HepG2 (cell line): ENCODE results near the gene ITGAV. TPM values are rescaled to one million over a fixed set of nuclear protein-coding genes. Genes with fewer than 3 reads are reported as not detected.

Source experiments
- BATF2 ChIP-seq: sonication (generic); formaldehyde crosslinking; IDR thresholded peaks from 2 replicates; pipeline ENCODE4 v1.8.0; 2022; ENCODE audit warnings: mild to moderate bottlenecking, missing genetic modification reagents, moderate library complexity
- CSRNP2 ChIP-seq: sonication (generic); formaldehyde crosslinking; conservative IDR thresholded peaks from 2 replicates; pipeline ENCODE4 v1.8.0; 2022; ENCODE audit warnings: low read depth, missing genetic modification reagents
- EP300 ChIP-seq, 3 experiments: sonication (generic) in 1 of 3; formaldehyde crosslinking in 1 of 3; IDR thresholded peaks; 2 replicates each; pipeline versions ENCODE4 v1.5.1 to v1.6.1; 2011 to 2020; ENCODE audit warnings: low read depth in 2 of 3, low read length in 2 of 3, borderline replicate concordance in 1 of 3, improper control_type of control experiment in 1 of 3, mild to moderate bottlenecking in 1 of 3, missing genetic modification reagents in 1 of 3, moderate library complexity in 1 of 3
- HDAC1 ChIP-seq: sonication (generic); formaldehyde crosslinking; IDR thresholded peaks from 2 replicates; pipeline ENCODE4 v1.5.1; 2020; ENCODE audit warnings: mild to moderate bottlenecking, missing genetic modification reagents
- MATR3 ChIP-seq: sonication (generic); formaldehyde crosslinking; IDR thresholded peaks from 2 replicates; pipeline ENCODE4 v1.4.0; 2020; ENCODE audit warnings: missing genetic modification reagents
- NR2F6 ChIP-seq, 2 experiments: IDR thresholded peaks; 2 replicates each; pipeline ENCODE4 v1.6.1; 2016; ENCODE audit warnings: antibody characterized with exemption in 1 of 2, mild to moderate bottlenecking in 1 of 2
- PATZ1 ChIP-seq: sonication (generic); formaldehyde crosslinking; IDR thresholded peaks from 2 replicates; pipeline ENCODE4 v1.4.0; 2020; ENCODE audit warnings: missing genetic modification reagents
- SOX6 ChIP-seq, 2 experiments: fragments of 450-650 bp in 1 of 2; sonication (generic) in 1 of 2; formaldehyde crosslinking in 1 of 2; IDR thresholded peaks; 2 replicates each; pipeline versions ENCODE4 v1.4.0 to v1.6.1; 2017 to 2020; ENCODE audit warnings: antibody characterized with exemption in 1 of 2, mild to moderate bottlenecking in 1 of 2, missing genetic modification reagents in 1 of 2
- SRSF1 ChIP-seq: fragments of 200-400 bp; formaldehyde crosslinking; optimal IDR thresholded peaks from 2 replicates; pipeline ENCODE3; 2017; ENCODE audit warnings: mild to moderate bottlenecking, low read depth, low read length, moderate library complexity
- ZNF10 ChIP-seq: sonication (generic); formaldehyde crosslinking; IDR thresholded peaks from 2 replicates; pipeline ENCODE4 v1.4.0; 2020; ENCODE audit warnings: mild to moderate bottlenecking, low read depth, missing genetic modification reagents, borderline replicate concordance
- ZNF263 ChIP-seq: sonication (generic); formaldehyde crosslinking; IDR thresholded peaks from 2 replicates; pipeline ENCODE4 v1.4.0; 2020; ENCODE audit warnings: missing genetic modification reagents
- ZNF30 ChIP-seq: sonication (generic); formaldehyde crosslinking; IDR thresholded peaks from 2 replicates; pipeline ENCODE4 v1.5.0; 2020; ENCODE audit warnings: mild to moderate bottlenecking, missing genetic modification reagents
- ZNF382 ChIP-seq: sonication (generic); formaldehyde crosslinking; IDR thresholded peaks from 2 replicates; pipeline ENCODE4 v1.5.0; 2020; ENCODE audit warnings: missing genetic modification reagents, mild to moderate bottlenecking, borderline replicate concordance
- ZNF513 ChIP-seq: sonication (generic); formaldehyde crosslinking; conservative IDR thresholded peaks from 2 replicates; pipeline ENCODE4 v1.5.0; 2020; ENCODE audit warnings: missing genetic modification reagents
- polyA plus RNA-seq, 8 experiments: library from polyadenylated mRNA; depleted of rRNA in 3 of 8; stranded (reverse) in 7 of 8; unstranded in 1 of 8; fragments of >200 nt; fragmentation: Illumina TruSeq in 4 of 8; extraction: Trizol in 4 of 8; gene quantifications; 2 replicates each; pipeline versions ENCODE4 v1.2.1 to v1.2.3, GENCODE V29; 2011 to 2016; ENCODE audit warnings: low read depth in 4 of 8, missing spikeins in 1 of 8, mixed read lengths in 1 of 8; ENCODE audit not compliant: insufficient read depth in 1 of 8
- total RNA-seq, 5 experiments: library from RNA; depleted of rRNA; stranded (reverse); fragments of >200 nt; fragmentation: Illumina TruSeq; extraction: Trizol; gene quantifications; 2 replicates each; pipeline ENCODE4 v1.2.3, GENCODE V29; 2016; ENCODE audit warnings: low read depth in 1 of 5

ITGAV gene
- total and polyA plus RNA-seq, 2 of the 13 experiments (the other 11 are each of a cell fraction or from before 2014, with no cell fraction given), result 59.1 to 60.4 TPM

GRCh38 chr2:186561467-186562208 is 28.2 kb upstream of the ITGAV start (continued):
- TF ChIP-seq ZNF30 (CRISPR knock-in tag) (no peak), ZNF263 (CRISPR knock-in tag) (no peak), NR2F6 (IDR thresholded peaks at IDR 0.05) (no peak), NR2F6 (CRISPR knock-in tag; IDR thresholded peaks at IDR 0.05) (no peak; the same call in 1 of the 2 replicates), MATR3 (CRISPR knock-in tag) (no peak), ZNF10 (CRISPR knock-in tag) (no peak), HDAC1 (CRISPR knock-in tag) (no peak), EP300 (IDR thresholded peaks at IDR 0.05; ENCODE audit: low read depth in 2 of 2, low read length in 2 of 2) (0 out of 4 replicates have a peak, but pooled peaks of 1 of the 2 experiments have one; percentile 4), EP300 (CRISPR knock-in tag; IDR thresholded peaks at IDR 0.05; ENCODE audit: borderline replicate concordance) (peak; percentile 17; the same call in 1 of the 2 replicates), BATF2 (CRISPR knock-in tag) (no peak), SOX6 (IDR thresholded peaks at IDR 0.05) (no peak), SOX6 (CRISPR knock-in tag; IDR thresholded peaks at IDR 0.05) (peak; percentile 22; the same call in 1 of the 2 replicates), CSRNP2 (CRISPR knock-in tag) (no peak), ZNF513 (no peak), ZNF382 (CRISPR knock-in tag) (no peak), SRSF1 (no peak), PATZ1 (CRISPR knock-in tag) (no peak)
